Hematopoietic multipotent progenitor cell treated with erythropoietin and hydrocortisone succinate and interleukin-3 and kit ligand, for 17 days (in vitro differentiated cells): ENCODE results near the gene USP49.
"Not testable (repeated sequence)": the region's sequence is repeated elsewhere in the genome, so short reads cannot be mapped to it uniquely, and the experiment has no call there.

Source experiments
- DNase-seq: peaks from one replicate; pipeline ENCODE4 v3.0.0-alpha.2; 2015; ENCODE audit warnings: low spot score

The USP49 gene

DNA sequence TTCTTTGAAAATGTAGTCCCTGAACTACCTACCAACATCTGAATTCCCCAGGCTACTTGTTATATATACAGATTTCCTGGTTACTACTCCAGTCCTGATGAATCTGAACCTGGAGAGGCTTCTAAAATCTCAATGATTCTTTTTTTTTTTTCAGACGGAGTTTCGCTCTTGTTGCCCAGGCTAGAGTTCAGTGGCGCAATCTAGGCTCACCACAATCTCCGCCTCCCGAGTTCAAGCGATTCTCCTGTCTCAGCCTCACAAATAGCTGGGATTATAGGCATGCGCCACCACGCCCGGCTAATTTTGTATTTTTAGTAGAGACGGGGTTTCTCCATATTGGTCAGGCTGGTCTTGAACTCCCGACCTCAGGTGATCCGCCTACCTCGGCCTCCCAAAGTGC is 83.2 kb downstream of the USP49 start:
- not testable (repeated sequence) for DNase-seq

DNA sequence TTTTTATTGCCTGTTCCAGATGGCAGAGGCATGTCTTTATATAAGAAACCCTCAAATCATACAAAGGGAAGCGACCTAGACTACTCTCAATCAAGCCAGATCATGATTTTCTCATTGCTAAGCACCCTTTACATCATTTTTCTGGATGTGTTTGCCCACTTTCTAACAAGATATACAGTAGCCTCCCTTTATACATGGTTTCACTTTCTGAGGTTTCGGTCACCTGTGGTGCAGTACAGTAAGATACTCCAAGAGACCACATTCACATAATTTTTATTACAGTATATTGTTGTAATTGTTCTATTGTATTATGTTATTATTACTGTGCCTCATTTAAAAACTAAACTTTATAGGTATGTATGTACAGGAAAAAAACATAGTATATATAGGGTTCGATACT is 84.1 kb downstream of the USP49 start:
- no peak for DNase-seq

DNA sequence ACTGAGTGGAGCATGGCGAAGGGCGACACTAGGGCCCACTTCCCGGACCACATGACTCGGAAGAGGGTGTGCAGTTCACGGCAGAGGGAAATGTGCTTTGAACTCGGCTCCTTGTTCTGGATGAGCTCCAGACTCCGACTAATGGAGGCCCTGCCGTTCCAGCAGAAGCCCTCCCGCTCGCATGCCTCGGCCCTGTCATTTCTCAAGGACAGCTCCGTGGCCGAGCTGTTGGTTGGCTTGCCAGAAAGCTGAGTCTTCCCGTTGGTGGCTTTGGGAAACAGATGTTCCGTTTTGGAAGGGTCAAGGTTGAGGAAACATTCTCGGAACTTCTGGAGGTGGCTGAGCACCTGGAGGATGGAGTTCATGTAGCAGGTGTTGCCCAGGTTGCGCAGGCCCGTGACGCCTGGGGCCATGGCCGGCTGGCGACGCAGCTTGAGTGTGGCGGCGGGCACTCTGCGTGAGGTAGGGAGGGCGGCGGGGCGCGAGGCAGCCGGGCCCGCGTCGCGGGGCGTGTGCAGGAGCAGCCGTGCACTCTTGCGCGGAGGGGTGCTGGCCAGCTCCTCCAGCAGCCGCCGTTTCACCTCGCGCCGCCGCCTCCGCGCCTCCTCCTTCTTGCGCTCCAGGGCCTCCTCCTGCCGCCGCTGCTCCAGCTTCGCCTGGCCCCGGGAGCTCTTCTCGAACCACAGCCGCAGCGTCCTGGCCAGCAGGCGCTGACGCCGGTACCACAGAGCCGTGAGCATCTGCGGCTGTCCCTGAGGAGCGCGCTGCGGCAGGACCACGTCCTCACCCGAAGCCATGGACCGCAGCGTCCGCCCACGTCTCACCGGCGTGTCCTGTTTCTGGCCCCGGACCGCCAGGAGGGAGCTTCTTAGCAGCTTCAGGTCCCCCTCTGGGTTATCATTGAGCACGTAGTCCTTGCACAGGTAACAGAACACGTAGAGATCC is 89.1 kb downstream of the USP49 start:
- DNase-seq = no peak

GRCh38 chr6:41801380-41801779 is 93.8 kb downstream of the USP49 start:
- DNase-seq = no peak

DNA sequence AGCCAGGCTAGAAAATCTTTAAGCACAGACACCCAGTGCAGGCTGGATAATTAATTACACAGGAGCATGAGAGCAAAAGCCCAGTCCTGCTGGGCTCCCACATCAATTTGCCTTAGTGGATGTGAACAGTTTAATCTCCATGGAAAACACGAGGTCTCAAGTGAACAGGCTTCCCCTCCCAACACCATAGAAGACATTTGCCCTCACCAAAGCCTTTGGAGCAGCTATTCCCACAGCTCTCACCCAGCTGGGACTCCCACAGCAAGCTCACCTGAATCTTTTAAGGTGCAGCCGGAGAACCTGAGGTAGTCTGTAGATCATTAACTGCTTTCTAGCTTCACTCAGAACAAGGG is 95.6 kb downstream of the USP49 start:
- DNase-seq = no peak

DNA sequence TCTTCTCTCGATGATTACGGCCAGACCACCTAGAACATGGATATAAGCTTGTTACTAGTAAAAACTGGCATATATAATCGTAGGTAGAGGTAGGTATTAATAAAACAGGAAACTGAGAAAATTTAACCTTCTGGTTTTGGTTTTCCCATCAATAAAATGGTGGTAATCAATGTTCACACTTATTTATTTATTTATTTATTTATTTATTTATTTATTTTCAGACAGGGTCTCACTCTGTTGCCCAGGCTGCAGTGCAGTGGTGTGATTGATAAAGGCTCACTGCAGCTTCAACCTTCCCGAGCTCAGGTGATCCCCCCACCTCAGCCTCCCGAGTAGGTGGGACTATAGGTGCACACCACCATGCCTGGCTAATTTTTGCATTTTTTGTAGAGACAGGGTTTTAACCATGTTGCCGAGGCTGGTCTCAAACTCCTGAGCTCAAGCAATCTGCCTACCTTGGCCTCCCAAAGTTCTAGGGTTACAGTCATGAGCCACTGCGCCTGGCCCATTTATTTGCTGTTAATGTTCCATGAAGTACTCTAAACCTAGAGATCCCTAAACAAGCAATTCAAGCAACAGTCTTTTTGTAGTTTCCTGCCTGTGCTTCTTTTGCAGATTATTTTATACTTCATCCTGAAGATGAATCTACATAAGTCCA is 96.1 kb downstream of the USP49 start:
- DNase-seq = no peak

DNA sequence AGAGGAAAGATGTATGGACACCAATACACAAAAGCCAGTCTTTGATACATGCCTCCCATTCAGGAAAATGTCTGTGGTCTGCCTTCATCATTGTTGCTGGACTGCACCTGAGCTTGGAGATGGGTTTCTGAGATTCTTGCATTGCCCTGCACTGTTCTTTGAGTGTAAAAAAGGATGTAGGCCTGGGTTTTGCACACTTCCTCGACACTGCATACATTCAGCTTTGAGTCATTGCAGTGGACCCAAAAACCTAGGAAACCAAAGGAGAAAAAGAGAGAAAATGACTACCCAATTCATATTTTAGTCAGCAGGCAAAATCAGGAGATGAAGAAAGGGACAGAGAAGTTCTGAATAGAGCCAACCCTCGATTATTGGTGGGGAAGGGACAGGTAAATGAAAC is 98.7 kb downstream of the USP49 start:
- no peak for DNase-seq

- no peak for DNase-seq
Observed at GRCh38 chr6:41791984-41792383, 103.2 kb downstream of the USP49 start.

DNA sequence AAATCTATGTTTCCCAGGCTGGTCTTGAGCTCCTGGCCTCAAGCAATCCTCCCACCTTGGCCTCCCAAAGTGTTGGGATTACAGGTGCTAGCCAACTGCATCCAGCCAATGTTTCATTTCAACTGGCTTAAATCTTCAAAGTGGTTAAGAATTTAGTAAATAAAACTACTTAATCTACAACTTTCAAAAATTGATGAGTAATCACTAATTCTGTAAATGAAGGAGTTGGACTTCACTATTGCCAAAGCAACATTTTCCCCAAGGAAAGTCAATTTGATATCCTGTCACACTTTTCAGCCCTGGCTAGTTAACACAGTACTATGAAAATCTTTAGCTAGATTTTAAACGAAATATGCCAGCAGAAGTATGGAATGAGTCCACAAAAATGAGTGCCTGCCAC is 103.9 kb downstream of the USP49 start:
- no peak for DNase-seq

- no peak for DNase-seq
Observed at GRCh38 chr6:41790045-41790444, 105.1 kb downstream of the USP49 start.

- DNase-seq = no peak
Observed at GRCh38 chr6:41789390-41789724, 105.8 kb downstream of the USP49 start.

GRCh38 chr6:41787219-41787917 is 107.8 kb downstream of the USP49 start, which contains the start of gene TOMM6:
Gene TOMM6 (plus strand): TSS chr6:41787694. CDS start chr6:41787698, 4 bp downstream.
- peak; percentile 95 for DNase-seq

- peak; percentile 88 for DNase-seq
Observed at GRCh38 chr6:41786451-41787218, 108.5 kb downstream of the USP49 start.

GRCh38 chr6:41785689-41786450 is 109.3 kb downstream of the USP49 start:
- DNase-seq = no peak

DNA sequence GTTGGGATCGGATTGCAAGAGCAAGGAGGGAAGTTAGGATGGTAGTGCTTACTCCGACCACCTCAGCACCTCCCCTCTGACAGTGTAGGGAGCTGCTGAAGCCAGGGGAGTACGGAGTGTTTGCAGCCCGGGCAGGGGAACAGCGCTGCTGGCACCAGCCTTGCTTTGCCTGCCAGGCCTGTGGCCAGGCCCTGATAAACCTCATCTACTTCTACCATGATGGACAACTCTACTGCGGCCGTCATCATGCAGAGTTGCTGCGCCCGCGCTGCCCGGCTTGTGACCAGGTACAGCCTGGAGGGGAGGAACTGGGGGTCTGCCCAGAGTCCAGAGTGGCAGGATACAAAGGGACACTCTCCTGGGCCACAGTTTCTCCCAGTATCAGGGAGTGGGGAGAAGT is 109.9 kb downstream of the USP49 start:
- no peak for DNase-seq

GRCh38 chr6:41784581-41785171 is 110.5 kb downstream of the USP49 start:
- no peak for DNase-seq

DNA sequence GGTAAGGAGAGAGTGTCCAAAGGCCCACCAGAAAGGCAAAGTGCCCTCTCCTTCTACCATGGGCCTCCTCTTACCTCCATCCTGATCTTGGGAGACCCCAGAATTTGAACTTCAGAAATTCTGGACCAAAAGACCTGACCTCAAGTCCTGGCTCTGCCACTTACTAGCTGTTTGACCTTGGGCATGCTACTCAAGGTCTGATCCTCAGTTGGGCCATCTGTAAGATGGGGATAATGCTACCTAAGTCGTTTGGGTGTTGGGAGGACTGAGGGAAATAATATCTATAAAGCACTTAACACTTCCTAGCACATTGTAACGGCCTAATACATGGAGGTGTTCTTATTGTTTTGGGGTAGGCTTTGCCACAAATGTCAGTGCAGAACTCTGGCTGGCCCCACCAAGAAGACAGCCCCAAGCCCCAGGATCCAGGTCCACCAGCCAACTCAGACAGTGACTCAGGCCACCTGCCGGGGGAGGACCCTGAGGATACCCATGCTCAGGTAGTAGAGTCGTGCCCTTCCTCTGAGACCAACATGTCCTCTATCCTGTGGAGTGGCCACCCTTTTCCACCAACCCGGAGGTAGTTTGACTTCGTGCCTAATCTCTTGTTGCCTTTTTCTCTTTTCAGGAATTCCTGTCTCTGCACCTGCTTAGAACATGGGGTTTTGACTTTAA is 111.9 kb downstream of the USP49 start:
- no peak for DNase-seq

DNA sequence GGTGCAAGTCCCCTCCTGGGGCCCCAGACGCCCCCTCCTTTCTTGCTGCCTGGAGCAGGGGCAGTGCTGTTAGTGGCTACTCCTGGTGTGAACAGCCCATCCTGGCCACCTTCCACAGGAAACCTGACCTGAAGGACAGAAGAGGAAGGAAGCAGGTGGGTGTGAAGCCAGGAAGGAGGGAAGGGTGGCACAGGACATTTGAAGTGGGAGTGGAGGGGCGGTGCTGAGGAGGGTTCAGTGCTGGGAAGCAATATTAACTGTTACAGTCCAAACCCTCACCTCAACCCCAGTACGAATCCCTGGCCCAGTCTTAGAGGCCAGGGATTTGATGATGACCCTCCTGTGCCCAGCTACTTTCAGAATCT is 113.8 kb downstream of the USP49 start:
- no peak for DNase-seq

DNA sequence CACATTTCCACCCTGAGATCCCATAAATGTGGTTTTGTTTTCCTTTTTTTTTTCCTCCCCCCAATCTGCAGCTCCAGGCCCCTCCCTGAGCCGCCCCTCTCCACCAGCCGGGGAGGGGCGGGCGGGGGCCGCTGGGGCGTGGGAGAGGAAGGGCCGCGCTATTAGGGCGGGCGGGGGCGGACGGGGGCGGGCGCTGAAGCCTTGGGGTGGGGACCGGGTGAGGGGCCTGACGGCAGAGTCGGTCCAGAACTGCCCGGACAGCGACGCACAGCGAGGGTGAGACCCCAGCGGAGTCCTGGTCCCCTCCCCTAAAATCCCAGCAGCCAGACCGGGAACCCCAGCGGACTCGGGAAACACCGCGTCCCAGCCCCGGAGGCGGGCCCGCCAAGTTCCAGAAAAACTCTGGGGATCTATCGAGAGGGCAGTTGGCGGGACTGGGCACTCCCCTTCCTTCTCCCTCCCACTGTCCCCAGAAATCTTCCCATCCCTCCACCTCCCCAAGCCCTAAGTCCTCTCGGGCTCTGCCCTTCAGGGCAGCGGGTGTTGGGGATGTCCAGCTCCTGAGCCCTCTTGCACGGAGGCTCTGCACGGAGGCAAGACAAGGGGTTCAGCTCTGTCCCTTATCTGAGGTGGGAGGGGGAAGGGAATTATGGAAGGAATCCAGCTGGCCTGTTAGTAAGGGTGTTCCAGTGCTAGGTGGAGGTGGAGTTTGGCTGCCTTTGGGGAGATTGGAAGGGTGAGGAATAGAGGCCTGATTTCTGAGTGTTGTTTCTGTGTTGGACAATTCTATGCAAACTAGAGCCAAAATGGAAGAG is 114.4 kb downstream of the USP49 start, which contains the start of gene PRICKLE4:
Gene PRICKLE4 (plus strand): TSS at position 232 of the 815 bp plus-strand sequence. CDS start 2,692 bp downstream, outside the sequence.
- DNase-seq = peak; percentile 31
